Spleen (tissue), 11 donors: ENCODE results near the gene SH2D4B. TPM values are rescaled to one million over a fixed set of nuclear protein-coding genes. Genes with fewer than 3 reads are reported as not detected.

Experiments used
- DNase-seq: peaks from one replicate; pipeline ENCODE4 v3.0.0-alpha.2; 2020
- H3K27ac ChIP-seq, 8 donors: fragments of 200-600 bp; sonication (generic) in 7 of 8; 1 replicate in 4 of 8; 2 replicates in 4 of 8; pipeline versions ENCODE4 v1.5.0 to v1.8.0; 2016 to 2021; ENCODE audit warnings: inconsistent platforms in 4 of 8, mild to moderate bottlenecking in 4 of 8, moderate library complexity in 1 of 8
- H3K27me3 ChIP-seq, 7 donors: fragments of 200-600 bp; sonication (generic) in 6 of 7; replicated peaks in 1 of 7; 1 replicate in 4 of 7; 2 replicates in 3 of 7; pipeline versions ENCODE4 v1.5.0 to v1.8.0; 2016 to 2021; ENCODE audit warnings: inconsistent platforms in 3 of 7, mild to moderate bottlenecking in 1 of 7
- H3K36me3 ChIP-seq, 6 donors: fragments of 200-600 bp; sonication (generic) in 5 of 6; 1 replicate in 4 of 6; 2 replicates in 2 of 6; pipeline versions ENCODE4 v1.5.0 to v1.8.0; 2016 to 2021; ENCODE audit warnings: inconsistent platforms in 2 of 6
- H3K4me1 ChIP-seq, 6 donors: fragments of 200-600 bp; sonication (generic) in 5 of 6; 1 replicate in 3 of 6; 2 replicates in 3 of 6; pipeline versions ENCODE4 v1.5.0 to v1.8.0; 2016 to 2021; ENCODE audit warnings: inconsistent platforms in 3 of 6
- H3K4me3 ChIP-seq, 8 donors: fragments of 200-600 bp; sonication (generic) in 7 of 8; 1 replicate in 4 of 8; 2 replicates in 4 of 8; pipeline versions ENCODE4 v1.5.0 to v1.8.0; 2016 to 2021; ENCODE audit warnings: inconsistent platforms in 4 of 8, mild to moderate bottlenecking in 4 of 8, moderate library complexity in 2 of 8
- H3K9me3 ChIP-seq, 8 donors: fragments of 200-600 bp; sonication (generic) in 7 of 8; 1 replicate in 4 of 8; 2 replicates in 4 of 8; pipeline versions ENCODE4 v1.5.0 to v1.8.0; 2016 to 2021; ENCODE audit warnings: inconsistent platforms in 4 of 8
- POLR2A ChIP-seq, 3 donors: fragments of 450-650 bp; IDR thresholded peaks; one replicate each; pipeline ENCODE4 v1.5.1; 2017; ENCODE audit warnings: antibody characterized with exemption in 3 of 3, mild to moderate bottlenecking in 1 of 3
- POLR2AphosphoS5 ChIP-seq, 3 donors: sonication (generic); formaldehyde crosslinking; IDR thresholded peaks; one replicate each; pipeline ENCODE4 v1.5.1; 2017; ENCODE audit warnings: antibody characterized with exemption in 3 of 3
- WGBS, 5 donors: extraction: QIAGEN DNeasy Blood & Tissue Kit in 3 of 5; methylation state at CpG; one replicate each; pipeline versions ENCODE4 v1.1.5 to v1.1.7; 2013 to 2018; 5-methylcytosine and 5-hydroxymethylcytosine counted together
- intact Hi-C: fragments of 100-400 bp; cut with DNase I; formaldehyde crosslinking; loops from one replicate; pipeline ENCODE4 v1.15.0; 2023; ENCODE audit warnings: low total_unique reads
- polyA plus RNA-seq, 3 donors: library from polyadenylated mRNA; stranded (reverse); fragments of 200-250 nt; gene quantifications; one replicate each; pipeline ENCODE4 v1.2.1, GENCODE V29; 2013
- total RNA-seq, 7 donors: library from RNA; depleted of rRNA in 3 of 7; stranded (reverse); fragments of >200 nt in 3 of 7; fragmentation: NEBNext Ultra II Directional in 4 of 7; extraction: Animal tissue kit (Norgen Biotek cat#: 25700) in 4 of 7; gene quantifications; one replicate each; pipeline versions ENCODE4 v1.1.0 to v1.2.1, GENCODE V29; 2016 to 2021
- TF ChIP-seq, protein P1 (sequence below), 11 experiments: fragments of 200-600 bp in 7 of 11; fragments of 450-650 bp in 4 of 11; sonication (generic) in 4 of 11; IDR thresholded peaks in 8 of 11; conservative IDR thresholded peaks in 3 of 11; 1 replicate in 7 of 11; 2 replicates in 4 of 11; pipeline versions ENCODE4 v1.4.0 to v1.8.0; 2016 to 2021; ENCODE audit warnings: antibody characterized with exemption in 11 of 11, inconsistent platforms in 4 of 11, mild to moderate bottlenecking in 1 of 11
- donor health status: healthy with polysubstance abuse.
- donor health status: DM: no; HTN: no; CAD: no; lungs with moderate emphysema.
- donor health status: DM: no; HTN: no; CAD: no.
- donor health status: Bipolar disorder and iron deficiency.
- donor health status: healthy.
- donor health status: DM: no; HTN: no; CAD: no.
- donor health status: DM: yes; HTN: yes; CAD: no.

SH2D4B gene
- total and polyA plus RNA-seq, 10 donors = 0.08 to 0.46 (median 0.12) TPM; not detected in 2

GRCh38 chr10:80660266-80660665 is 122.6 kb downstream of the SH2D4B start:
- intact Hi-C loops = loop anchor here (5.0 to 10.0 kb wide), 2 partner anchors 218 to 265 kb away; no protein-coding TSS in a partner anchor
- peaks cover 0 to 25% (median 19%) of the 10 kb centered on the region in 8 donors for H3K9me3 ChIP-seq
- no peak for DNase-seq
- H3K4me1 ChIP-seq = peaks cover 0 to 48% (median 19%) of the 10 kb centered on the region in 6 donors
- peak overlapping the region in 1 of 8 donors; percentile 37 for H3K4me3 ChIP-seq
- peak overlapping the region in 7 of 8 donors; percentile 48 to 88 (median 82) for H3K27ac ChIP-seq
- no peaks in the 10 kb centered on the region for H3K36me3 ChIP-seq
- no peak for TF ChIP-seq POLR2AphosphoS5 (IDR thresholded peaks at IDR 0.05)
- TF ChIP-seq, protein P1, sequence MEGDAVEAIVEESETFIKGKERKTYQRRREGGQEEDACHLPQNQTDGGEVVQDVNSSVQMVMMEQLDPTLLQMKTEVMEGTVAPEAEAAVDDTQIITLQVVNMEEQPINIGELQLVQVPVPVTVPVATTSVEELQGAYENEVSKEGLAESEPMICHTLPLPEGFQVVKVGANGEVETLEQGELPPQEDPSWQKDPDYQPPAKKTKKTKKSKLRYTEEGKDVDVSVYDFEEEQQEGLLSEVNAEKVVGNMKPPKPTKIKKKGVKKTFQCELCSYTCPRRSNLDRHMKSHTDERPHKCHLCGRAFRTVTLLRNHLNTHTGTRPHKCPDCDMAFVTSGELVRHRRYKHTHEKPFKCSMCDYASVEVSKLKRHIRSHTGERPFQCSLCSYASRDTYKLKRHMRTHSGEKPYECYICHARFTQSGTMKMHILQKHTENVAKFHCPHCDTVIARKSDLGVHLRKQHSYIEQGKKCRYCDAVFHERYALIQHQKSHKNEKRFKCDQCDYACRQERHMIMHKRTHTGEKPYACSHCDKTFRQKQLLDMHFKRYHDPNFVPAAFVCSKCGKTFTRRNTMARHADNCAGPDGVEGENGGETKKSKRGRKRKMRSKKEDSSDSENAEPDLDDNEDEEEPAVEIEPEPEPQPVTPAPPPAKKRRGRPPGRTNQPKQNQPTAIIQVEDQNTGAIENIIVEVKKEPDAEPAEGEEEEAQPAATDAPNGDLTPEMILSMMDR (IDR thresholded peaks at IDR 0.05 in 8 of 11, conservative IDR thresholded peaks at IDR 0.05 in 3 of 11) = peak in 1 of 11 experiments; percentile 6
- TF ChIP-seq POLR2A (IDR thresholded peaks at IDR 0.05) = no peak
- 42 to 53% (median 50%) methylated on average over 7 of the region's 7 CpGs for WGBS, 5 donors
- peaks cover 0 to 31% (median 3%) of the 10 kb centered on the region in 7 donors for H3K27me3 ChIP-seq

DNA sequence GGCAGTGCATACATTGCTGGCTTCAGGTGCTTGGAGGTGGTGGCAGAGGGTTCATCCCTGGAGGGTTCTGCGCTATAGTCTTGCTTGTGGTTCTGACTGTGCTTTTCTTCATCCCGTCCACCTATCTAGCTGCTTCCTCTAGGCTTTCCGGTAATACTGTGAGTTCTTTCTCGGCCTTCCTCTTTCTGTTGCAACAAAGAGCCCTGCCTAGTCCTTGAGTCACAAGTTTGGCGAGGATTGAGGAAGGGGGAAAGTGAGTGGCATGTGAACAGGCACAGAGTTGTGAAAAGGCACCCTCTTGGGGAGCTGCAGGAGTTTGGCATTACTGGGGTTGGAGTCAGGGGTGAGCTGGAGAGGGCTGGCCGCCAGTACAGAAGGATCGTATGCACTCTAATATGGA is 123.0 kb downstream of the SH2D4B start:
- Histone ChIP-seq H3K27ac (peak overlapping the region in 7 of 8 donors; percentile 48 to 88 (median 82)), H3K27me3 (peaks cover 0 to 31% (median 3%) of the 10 kb centered on the region in 7 donors), H3K4me1 (peaks cover 0 to 48% (median 19%) of the 10 kb centered on the region in 6 donors), H3K9me3 (peaks cover 0 to 20% (median 16%) of the 10 kb centered on the region in 8 donors), H3K4me3 (peak overlapping the region in 1 of 8 donors; percentile 37), H3K36me3 (no peaks in the 10 kb centered on the region)
- intact Hi-C loops = loop anchor here (5.0 to 10.0 kb wide), 2 partner anchors 218 to 264 kb away; no protein-coding TSS in a partner anchor
- no peak for DNase-seq
- WGBS, 5 donors = 24 to 45% (median 40%) methylated on average over 7 of the region's 7 CpGs
- TF ChIP-seq POLR2A (IDR thresholded peaks at IDR 0.05) = no peak
- TF ChIP-seq, protein P1 (IDR thresholded peaks at IDR 0.05 in 8 of 11, conservative IDR thresholded peaks at IDR 0.05 in 3 of 11) = peak in 2 of 11 experiments; percentile 15 to 16
- TF ChIP-seq POLR2AphosphoS5 (IDR thresholded peaks at IDR 0.05) = peak in 1 of 3 donors; percentile 71

- TF ChIP-seq POLR2A (IDR thresholded peaks at IDR 0.05) = no peak
- TF ChIP-seq POLR2AphosphoS5 (IDR thresholded peaks at IDR 0.05) = no peak
- TF ChIP-seq, protein P1 (IDR thresholded peaks at IDR 0.05 in 8 of 11, conservative IDR thresholded peaks at IDR 0.05 in 3 of 11) = no peak
- H3K27ac ChIP-seq = peak overlapping the region in 6 of 8 donors; percentile 41 to 88 (median 76)
- no peak overlapping the region for H3K4me3 ChIP-seq
- DNase-seq = no peak
- peaks cover 0 to 12% (median 9%) of the 10 kb centered on the region in 8 donors for H3K9me3 ChIP-seq
- H3K36me3 ChIP-seq = no peaks in the 10 kb centered on the region
- peaks cover 0 to 31% (median 3%) of the 10 kb centered on the region in 7 donors for H3K27me3 ChIP-seq
- H3K4me1 ChIP-seq = peaks cover 0 to 48% (median 19%) of the 10 kb centered on the region in 6 donors
- WGBS, 5 donors = 89 to 95% (median 92%) methylated on average over 3 of the region's 3 CpGs
- intact Hi-C loops = loop anchor here (5.0 to 10.0 kb wide), 2 partner anchors 219 to 263 kb away; no protein-coding TSS in a partner anchor
These were observed 123.8 kb downstream of the SH2D4B start for GRCh38 chr10:80661526-80661925.
